Fibroblast of lung (primary cell): ENCODE results near the gene FLYWCH2.

Experiments used
- CTCF ChIP-seq, 2 donors: IDR thresholded peaks in 1 of 2; conservative IDR thresholded peaks in 1 of 2; 1 replicate in 1 of 2; 2 replicates in 1 of 2; pipeline ENCODE4 v1.5.1; 2011 to 2012; ENCODE audit warnings: low read length in 2 of 2, control low read depth in 1 of 2, inconsistent platforms in 1 of 2, low read depth in 1 of 2, mild to moderate bottlenecking in 1 of 2
- EZH2 ChIP-seq: IDR thresholded peaks from 2 replicates; pipeline ENCODE4 v1.5.1; 2012; ENCODE audit warnings: low read length, control low read depth, mild to moderate bottlenecking; ENCODE audit errors: missing control alignments

GRCh38 chr16:2899564-2900072 lies 16.6 kb downstream of the FLYWCH2 start:
- no peak for TF ChIP-seq CTCF (conservative IDR thresholded peaks at IDR 0.05 in 1 of 2, IDR thresholded peaks at IDR 0.05 in 1 of 2; ENCODE audit: low read depth in 1 of 2, low read length in 2 of 2)
- TF ChIP-seq EZH2, result no peak
